Left ventricle myocardium superior (tissue), 1 donor: ENCODE measurements around the gene EDC4. TPM values are rescaled to one million over a fixed set of nuclear protein-coding genes. Genes with fewer than 3 reads are reported as not detected.

Source experiments
- ATAC-seq: fragments of 200-7000 bp; cut with Tn5 transposase; one replicate; pipeline ENCODE4 v1.9.1; 2020; ENCODE audit warnings: mild to moderate bottlenecking, moderate library complexity
- DNase-seq: peaks from one replicate; pipeline ENCODE4 v3.0.0-alpha.2; 2020
- intact Hi-C: fragments of 100-400 bp; cut with micrococcal nuclease; formaldehyde crosslinking; loops from one replicate; pipeline ENCODE4 v1.11.0; 2022
- total RNA-seq: library from RNA; stranded (reverse); fragmentation: NEBNext Ultra II Directional; extraction: Animal tissue kit (Norgen Biotek cat#: 25700); gene quantifications from one replicate; pipeline ENCODE4 v1.2.1, GENCODE V29; 2021
- donor health status: DM: no; HTN: yes; CAD: no; lungs with severe emphysema.

The EDC4 gene
- total RNA-seq, 1 donor from 2014 or later = 31.8 TPM

GRCh38 chr16:67923414-67924116 is 50.7 kb downstream of the EDC4 start:
- intact Hi-C loops = no loop called here
- DNase-seq = peak; percentile 51
- ATAC-seq = peak; percentile 53

GRCh38 chr16:67924140-67924906 is 51.5 kb downstream of the EDC4 start:
- DNase-seq (no peak), ATAC-seq (no peak)
- intact Hi-C loops = no loop called here

- ATAC-seq (no peak), DNase-seq (peak; percentile 41)
- intact Hi-C loops = loop anchor here (5.0 kb wide), 1 partner anchor 109 kb away; no protein-coding TSS in a partner anchor
Measured at GRCh38 chr16:67926181-67926750, 53.4 kb downstream of the EDC4 start.

GRCh38 chr16:67927131-67927941 is 54.5 kb downstream of the EDC4 start:
- intact Hi-C loops = loop anchor here (5.0 kb wide), 1 partner anchor 110 kb away; no protein-coding TSS in a partner anchor
- no peak for ATAC-seq
- no peak for DNase-seq

- intact Hi-C loops = loop anchor here (5.0 kb wide), 1 partner anchor 111 kb away; no protein-coding TSS in a partner anchor
- no peak for DNase-seq
- ATAC-seq = no peak
Measured at GRCh38 chr16:67928147-67928546, 55.3 kb downstream of the EDC4 start.

- peak; percentile 68 for ATAC-seq
- intact Hi-C loops = loop anchor here (5.0 kb wide), 1 partner anchor 111 kb away; no protein-coding TSS in a partner anchor
- DNase-seq = peak; percentile 83
Measured at GRCh38 chr16:67928561-67929364, 55.9 kb downstream of the EDC4 start.

GRCh38 chr16:67930191-67930590 is 57.3 kb downstream of the EDC4 start:
- intact Hi-C loops = no loop called here
- no peak for DNase-seq
- no peak for ATAC-seq

- ATAC-seq (no peak), DNase-seq (no peak)
- intact Hi-C loops = no loop called here
Measured at GRCh38 chr16:67930678-67931211, 57.9 kb downstream of the EDC4 start.

Other genes starting within 250 kb of the EDC4 start
- gene CARMIL2, start 227.9 kb upstream of the EDC4 start, total RNA-seq = 0.94 TPM
- gene ACD, start 212.8 kb upstream of the EDC4 start, total RNA-seq = 7.8 TPM
- gene PARD6A, start 212.1 kb upstream of the EDC4 start, total RNA-seq = 3.7 TPM
- 9.8 TPM for gene ENKD1, start 206.3 kb upstream of the EDC4 start, total RNA-seq
- 2.2 TPM for gene C16orf86, start 206.2 kb upstream of the EDC4 start, total RNA-seq
- 8.1 TPM for gene GFOD2, start 153.7 kb upstream of the EDC4 start, total RNA-seq
- gene RANBP10, start 66.5 kb upstream of the EDC4 start, total RNA-seq = 11.8 TPM
- 0.37 TPM for gene TSNAXIP1, start 66.2 kb upstream of the EDC4 start, total RNA-seq
- gene THAP11, start 30.7 kb upstream of the EDC4 start, total RNA-seq = 32.6 TPM
- 84.4 TPM for gene NUTF2, start 26.1 kb upstream of the EDC4 start, total RNA-seq
- gene CENPT, start 25.4 kb upstream of the EDC4 start, total RNA-seq = 20.8 TPM
- not detected for gene NRN1L, start 11.8 kb downstream of the EDC4 start, total RNA-seq
- gene PSKH1, start 20.2 kb downstream of the EDC4 start, total RNA-seq = 18.1 TPM
- gene CTRL, start 58.8 kb downstream of the EDC4 start, total RNA-seq = 0.37 TPM
- gene PSMB10, start 63.8 kb downstream of the EDC4 start, total RNA-seq = 54.1 TPM
- gene LCAT, start 71.1 kb downstream of the EDC4 start, total RNA-seq = 21.9 TPM
- 95.5 TPM for gene SLC12A4, start 95.6 kb downstream of the EDC4 start, total RNA-seq
- not detected for gene DPEP3, start 107.4 kb downstream of the EDC4 start, total RNA-seq
- 2.2 TPM for gene DPEP2, start 126.4 kb downstream of the EDC4 start, total RNA-seq
- gene DPEP2NB, start 142.9 kb downstream of the EDC4 start, total RNA-seq = not detected
- 7.7 TPM for gene DDX28, start 150.2 kb downstream of the EDC4 start, total RNA-seq
- gene DUS2, start 150.2 kb downstream of the EDC4 start, total RNA-seq = 4.9 TPM
- 24.7 TPM for gene NFATC3, start 212.3 kb downstream of the EDC4 start, total RNA-seq